Measurements from ENCODE around the gene POU6F1.

POU6F1 gene

GRCh38 chr12:51197736-51198567, 19.9 kb downstream of the POU6F1 start:
- DNase-seq: no peak

- no peak for DNase-seq
Observed at GRCh38 chr12:51196547-51196946, 21.3 kb downstream of the POU6F1 start.

GRCh38 chr12:51195841-51196240, 22.0 kb downstream of the POU6F1 start:
- no peak for DNase-seq

GRCh38 chr12:51192284-51192671, 25.6 kb downstream of the POU6F1 start:
- no peak for DNase-seq

GRCh38 chr12:51191516-51192283, 26.2 kb downstream of the POU6F1 start:
- DNase-seq: no peak

- DNase-seq: no peak
Observed at GRCh38 chr12:51190820-51191219, 27.0 kb downstream of the POU6F1 start.

- DNase-seq: no peak
Observed at GRCh38 chr12:51189790-51190355, 28.0 kb downstream of the POU6F1 start.

GRCh38 chr12:51188359-51189051, 29.4 kb downstream of the POU6F1 start:
- DNase-seq: no peak

- DNase-seq: no peak
Observed at GRCh38 chr12:51187370-51187987, 30.4 kb downstream of the POU6F1 start.

- DNase-seq: no peak
Observed at GRCh38 chr12:51186465-51187085, 31.3 kb downstream of the POU6F1 start.

GRCh38 chr12:51185171-51185717, 32.6 kb downstream of the POU6F1 start:
- no peak for DNase-seq

- peak in 1 of 2 donors; percentile 10 for DNase-seq
Observed at GRCh38 chr12:51183816-51184215, 34.0 kb downstream of the POU6F1 start.

GRCh38 chr12:51183349-51183748, 34.5 kb downstream of the POU6F1 start:
- no peak for DNase-seq

- no peak for DNase-seq
Observed at GRCh38 chr12:51181558-51181957, 36.3 kb downstream of the POU6F1 start.

- DNase-seq: no peak
Observed at GRCh38 chr12:51177897-51178296, 40.0 kb downstream of the POU6F1 start.

GRCh38 chr12:51174501-51174900, 43.4 kb downstream of the POU6F1 start:
- DNase-seq: no peak

- DNase-seq: peak; percentile 93 to 95
Observed at GRCh38 chr12:51172515-51173431, 45.1 kb downstream of the POU6F1 start, which contains the start of gene TFCP2. TFCP2 (minus strand) TSS chr12:51173135; CDS start chr12:51172422, 713 bp downstream.

GRCh38 chr12:51171884-51172514, 45.9 kb downstream of the POU6F1 start:
- no peak for DNase-seq

GRCh38 chr12:51163795-51164194, 54.1 kb downstream of the POU6F1 start:
- DNase-seq: no peak

GRCh38 chr12:51162217-51162616, 55.6 kb downstream of the POU6F1 start:
- DNase-seq: no peak

All from hippocampal formation (tissue), 2 donors.